ENCODE data around the gene NDUFB6.

NDUFB6 gene

DNA sequence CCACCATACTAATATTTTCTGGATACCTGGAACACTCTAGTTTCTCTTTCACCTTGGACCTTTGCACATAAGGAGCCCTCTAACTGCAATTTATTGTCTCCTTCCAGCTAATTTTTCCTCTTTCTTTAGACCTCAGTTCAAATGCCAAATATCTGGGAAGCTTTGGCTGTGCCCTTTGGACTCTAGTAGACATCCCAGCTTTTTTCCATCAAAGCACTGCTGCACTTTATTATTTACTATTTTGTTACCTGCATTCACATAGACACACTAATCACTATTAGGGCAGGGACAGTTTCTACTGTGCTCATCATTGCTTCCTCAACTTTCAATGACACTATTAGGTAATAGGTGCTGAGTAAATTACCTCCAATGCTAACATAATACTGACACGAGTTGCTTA, 49.0 kb downstream of the NDUFB6 start:
- no peak overlapping the region for H3K4me3 ChIP-seq (ENCODE audit: low read length)
- DNase-seq (ENCODE audit: low read depth), result no peak
- TF ChIP-seq, protein P1, sequence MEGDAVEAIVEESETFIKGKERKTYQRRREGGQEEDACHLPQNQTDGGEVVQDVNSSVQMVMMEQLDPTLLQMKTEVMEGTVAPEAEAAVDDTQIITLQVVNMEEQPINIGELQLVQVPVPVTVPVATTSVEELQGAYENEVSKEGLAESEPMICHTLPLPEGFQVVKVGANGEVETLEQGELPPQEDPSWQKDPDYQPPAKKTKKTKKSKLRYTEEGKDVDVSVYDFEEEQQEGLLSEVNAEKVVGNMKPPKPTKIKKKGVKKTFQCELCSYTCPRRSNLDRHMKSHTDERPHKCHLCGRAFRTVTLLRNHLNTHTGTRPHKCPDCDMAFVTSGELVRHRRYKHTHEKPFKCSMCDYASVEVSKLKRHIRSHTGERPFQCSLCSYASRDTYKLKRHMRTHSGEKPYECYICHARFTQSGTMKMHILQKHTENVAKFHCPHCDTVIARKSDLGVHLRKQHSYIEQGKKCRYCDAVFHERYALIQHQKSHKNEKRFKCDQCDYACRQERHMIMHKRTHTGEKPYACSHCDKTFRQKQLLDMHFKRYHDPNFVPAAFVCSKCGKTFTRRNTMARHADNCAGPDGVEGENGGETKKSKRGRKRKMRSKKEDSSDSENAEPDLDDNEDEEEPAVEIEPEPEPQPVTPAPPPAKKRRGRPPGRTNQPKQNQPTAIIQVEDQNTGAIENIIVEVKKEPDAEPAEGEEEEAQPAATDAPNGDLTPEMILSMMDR (conservative IDR thresholded peaks at IDR 0.05; ENCODE audit: low read depth, low read length), result no peak

DNA sequence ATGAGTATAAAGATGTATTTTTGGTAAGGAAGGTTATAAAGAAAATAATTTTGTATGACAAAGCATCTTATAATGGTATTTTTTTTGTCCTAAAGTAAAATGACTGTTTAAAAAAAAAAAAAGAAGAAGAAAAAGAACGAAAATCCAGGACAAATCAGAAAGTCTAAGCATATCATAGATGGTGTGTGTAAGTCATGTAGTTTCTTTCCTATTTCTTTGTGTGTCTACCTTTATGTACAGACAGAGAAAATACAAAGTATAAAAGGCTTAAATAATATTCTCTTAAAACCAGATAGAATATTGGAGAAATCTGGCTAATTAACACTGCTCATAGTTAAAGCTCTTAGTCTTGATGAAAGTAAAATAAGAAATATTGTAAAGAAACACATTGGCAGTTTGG, 54.7 kb downstream of the NDUFB6 start:
- TF ChIP-seq, protein P1 (conservative IDR thresholded peaks at IDR 0.05; ENCODE audit: low read depth, low read length), result no peak
- no peak overlapping the region for H3K4me3 ChIP-seq (ENCODE audit: low read length)
- DNase-seq (ENCODE audit: low read depth), result no peak

DNA sequence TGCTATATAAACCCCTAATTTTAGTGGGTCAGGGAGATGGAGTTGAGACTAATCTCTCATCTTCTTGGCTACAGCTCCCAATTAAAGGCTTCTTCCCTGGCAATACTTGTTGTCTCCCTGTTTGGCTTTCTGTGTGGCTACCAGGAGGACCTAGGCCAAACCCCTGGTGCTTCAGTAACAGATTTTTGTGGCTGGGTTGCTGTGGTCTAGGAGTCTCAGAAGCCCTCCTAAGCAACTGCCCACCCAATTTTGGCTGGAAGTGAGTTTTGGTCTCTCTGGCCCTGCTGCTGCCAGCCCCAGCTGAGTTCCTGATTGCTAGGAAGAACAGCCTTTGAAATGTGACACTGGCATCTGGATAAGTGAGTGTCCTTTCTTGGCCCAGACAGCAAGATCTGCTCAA, 56.7 kb downstream of the NDUFB6 start:
- DNase-seq (ENCODE audit: low read depth), result no peak
- H3K4me3 ChIP-seq (ENCODE audit: low read length), result no peak overlapping the region
- TF ChIP-seq, protein P1 (conservative IDR thresholded peaks at IDR 0.05; ENCODE audit: low read depth, low read length), result no peak

DNA sequence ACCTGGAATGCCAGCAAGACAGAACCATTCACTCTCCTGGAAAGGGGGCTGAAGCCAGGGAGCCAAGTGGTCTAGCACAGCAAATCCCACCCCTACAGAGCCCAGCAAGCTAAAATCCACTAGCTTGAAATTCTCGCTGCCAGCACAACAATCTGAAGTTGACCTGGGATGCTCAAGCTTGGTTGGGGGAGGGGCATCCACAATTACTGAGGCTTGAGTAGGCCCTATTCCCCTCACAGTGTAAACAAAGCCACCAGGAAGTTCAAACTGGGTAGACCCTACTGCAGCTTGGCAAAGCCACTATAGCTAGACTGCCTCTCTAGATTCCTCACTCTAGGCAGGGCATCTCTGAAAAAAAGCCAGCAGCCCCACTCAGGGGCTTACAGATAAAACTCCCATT, 64.2 kb downstream of the NDUFB6 start:
- TF ChIP-seq, protein P1 (conservative IDR thresholded peaks at IDR 0.05; ENCODE audit: low read depth, low read length), result no peak

DNA sequence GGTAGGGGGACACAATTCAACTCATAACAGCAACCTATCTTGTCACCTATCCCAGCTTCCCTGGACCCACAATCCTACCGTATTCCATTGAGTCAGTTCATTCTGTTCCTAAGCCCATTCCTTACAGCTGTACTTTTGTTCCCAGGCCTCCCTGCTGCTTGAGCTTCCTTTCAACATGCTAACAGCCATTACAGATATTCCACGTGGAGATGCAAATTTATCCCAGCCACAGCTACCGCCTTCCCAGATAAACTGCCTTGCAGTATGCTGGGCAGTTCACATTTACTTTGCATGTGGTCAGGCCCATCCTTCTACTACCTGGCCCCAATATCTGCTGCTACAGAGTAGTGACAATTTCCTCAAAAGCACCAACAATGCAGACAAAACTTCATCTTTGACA, 70.0 kb downstream of the NDUFB6 start:
- TF ChIP-seq, protein P1 (conservative IDR thresholded peaks at IDR 0.05; ENCODE audit: low read depth, low read length), result no peak
- H3K4me3 ChIP-seq (ENCODE audit: low read length), result no peak overlapping the region
- DNase-seq (ENCODE audit: low read depth), result no peak

More for the DNA sequence above, 64.2 kb downstream of the NDUFB6 start:
- no peak overlapping the region for H3K4me3 ChIP-seq (ENCODE audit: low read length)
- no peak for DNase-seq (ENCODE audit: low read depth)

Data from retinal pigment epithelial cell (primary cell).